GM12874 (cell line): ENCODE measurements around the gene CACNA2D1.

ENCODE experiments used
- CTCF ChIP-seq: IDR thresholded peaks from 2 replicates; pipeline ENCODE4 v1.5.1; 2011; ENCODE audit warnings: low read depth, mild to moderate bottlenecking, control low read depth, low read length, moderate library complexity; ENCODE audit not compliant: insufficient read depth

Gene CACNA2D1

DNA sequence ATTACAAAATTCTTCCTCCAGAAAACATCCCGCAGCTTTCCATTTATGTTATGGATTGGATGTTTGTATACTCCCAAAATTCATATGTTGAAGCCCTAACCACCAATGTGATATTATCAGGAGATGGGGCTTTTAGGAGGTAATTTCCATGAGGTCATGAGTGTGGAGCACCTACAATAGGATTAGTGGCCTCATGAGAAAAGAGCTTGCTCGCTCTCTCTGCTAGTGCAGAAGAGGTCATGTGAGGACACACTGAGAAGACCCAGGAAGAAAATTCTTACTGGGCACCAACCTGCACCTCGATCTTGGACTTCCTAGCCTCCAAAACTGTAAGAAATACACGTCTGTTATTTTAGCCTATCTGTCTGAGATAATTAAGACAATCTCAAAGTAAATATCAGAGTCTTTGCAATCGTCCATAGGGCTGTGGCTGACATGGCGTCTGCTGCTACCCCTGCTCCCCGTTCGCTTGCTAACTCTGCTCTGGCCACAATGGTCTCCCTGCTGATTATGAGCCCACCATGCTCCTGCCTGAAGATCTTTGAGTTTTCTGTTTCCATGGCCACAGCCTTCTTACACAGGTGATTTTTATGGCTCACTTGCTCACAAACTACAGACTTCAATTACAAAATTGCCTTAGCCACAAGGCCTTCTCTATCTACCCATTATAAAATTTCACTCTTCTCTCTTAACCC, 333.3 kb downstream of the CACNA2D1 start:
- TF ChIP-seq CTCF: no peak

DNA sequence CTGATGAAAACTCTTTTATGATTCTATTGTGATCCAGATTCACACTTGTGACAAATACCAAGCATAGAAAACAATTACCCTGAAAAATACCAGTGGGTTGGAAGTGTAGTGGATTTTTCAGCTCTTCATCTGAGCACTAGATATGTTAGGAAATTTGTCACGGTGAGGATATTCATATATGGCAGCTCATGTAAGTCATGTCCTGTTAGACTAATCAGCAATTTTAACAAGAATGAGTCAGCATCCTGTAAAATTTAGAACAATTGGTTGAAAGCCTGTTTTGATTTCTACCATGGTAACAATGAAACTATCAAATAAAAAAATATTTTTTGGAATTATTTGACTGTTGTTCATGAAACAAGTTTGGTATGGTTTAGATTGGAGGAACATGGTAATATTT, 334.3 kb downstream of the CACNA2D1 start:
- no peak for TF ChIP-seq CTCF

- no peak for TF ChIP-seq CTCF
These were observed 337.4 kb downstream of the CACNA2D1 start for GRCh38 chr7:82106201-82106600.

GRCh38 chr7:82105463-82105862, 338.1 kb downstream of the CACNA2D1 start:
- TF ChIP-seq CTCF: no peak

- TF ChIP-seq CTCF: no peak
These were observed 345.2 kb downstream of the CACNA2D1 start for GRCh38 chr7:82098414-82098813.

- TF ChIP-seq CTCF: no peak
These were observed 352.4 kb downstream of the CACNA2D1 start for GRCh38 chr7:82091126-82091684.

DNA sequence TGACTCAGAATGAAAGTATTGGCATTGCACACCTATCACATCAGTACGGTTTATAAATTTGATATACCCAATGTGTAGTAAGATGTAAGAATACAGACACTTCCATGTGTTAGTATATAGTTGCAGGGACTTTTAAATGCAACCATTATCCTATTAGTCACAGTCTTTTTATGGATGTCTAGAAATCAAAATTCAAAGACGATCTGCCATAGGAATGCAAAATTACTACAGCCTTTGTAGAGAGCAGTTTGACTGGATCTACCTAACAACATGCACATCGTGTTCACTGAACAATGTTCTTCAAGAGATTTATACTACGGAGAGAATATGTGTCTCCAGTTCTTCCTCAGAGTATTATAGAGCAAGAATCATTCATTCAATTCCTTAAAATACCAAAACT, 356.5 kb downstream of the CACNA2D1 start:
- TF ChIP-seq CTCF: no peak
